MCF 10A (cell line): ENCODE results near the gene CDK19. TPM values are rescaled to one million over a fixed set of nuclear protein-coding genes. Genes with fewer than 3 reads are reported as not detected.

Source experiments
- BruUV-seq: library from RNA; stranded (reverse); fragments of 400-500 nt; replicated peaks from 2 replicates; lab custom pipeline; 2021; lab: Mats Ljungman, UMichigan
- CTCF ChIA-PET: fragments of 300-600 bp; sonication (Branson Sonifier 250); formaldehyde crosslinking; extraction: SDS; loops from one replicate; lab custom pipeline; 2021; ENCODE audit warnings: antibody characterized with exemption, inconsistent platforms; lab: Yijun Ruan, JAX
- POLR2A ChIA-PET: fragments of 300-600, 350-650 bp; sonication (Branson Sonifier 250); formaldehyde crosslinking; extraction: SDS; loops from one replicate; lab custom pipeline; 2020; ENCODE audit warnings: antibody characterized with exemption, inconsistent platforms; lab: Yijun Ruan, JAX
- DNase-seq: peaks from one replicate; pipeline ENCODE4 v3.0.0-alpha.2; 2018; ENCODE audit not compliant: unreplicated experiment
- H3K27ac Mint-ChIP-seq: one replicate; pipeline ENCODE4 v1.8.0; 2022; ENCODE audit warnings: mild to moderate bottlenecking, low read depth, mixed read lengths; ENCODE audit not compliant: unreplicated experiment
- H3K27me3 Mint-ChIP-seq: one replicate; pipeline ENCODE4 v1.8.0; 2022; ENCODE audit warnings: mixed read lengths; ENCODE audit not compliant: insufficient read depth, unreplicated experiment
- H3K36me3 Mint-ChIP-seq: one replicate; pipeline ENCODE4 v1.8.0; 2022; ENCODE audit warnings: mild to moderate bottlenecking, moderate library complexity, mixed read lengths; ENCODE audit not compliant: insufficient read depth, unreplicated experiment
- H3K4me1 Mint-ChIP-seq: one replicate; pipeline ENCODE4 v1.8.0; 2022; ENCODE audit warnings: mixed read lengths; ENCODE audit not compliant: insufficient read depth, unreplicated experiment
- H3K4me3 Mint-ChIP-seq: one replicate; pipeline ENCODE4 v1.8.0; 2022; ENCODE audit warnings: mild to moderate bottlenecking, moderate library complexity, mixed read lengths; ENCODE audit not compliant: unreplicated experiment
- H3K9me3 Mint-ChIP-seq: one replicate; pipeline ENCODE4 v1.8.0; 2022; ENCODE audit warnings: mixed read lengths; ENCODE audit not compliant: unreplicated experiment
- CTCF ChIP-seq: fragments of 200-600 bp; IDR thresholded peaks from one replicate; pipeline ENCODE4 v1.8.0; 2022; ENCODE audit warnings: antibody characterized with exemption, mild to moderate bottlenecking; ENCODE audit not compliant: unreplicated experiment
- intact Hi-C: fragments of 100-400 bp; cut with micrococcal nuclease; formaldehyde crosslinking; loops from 2 replicates; pipeline ENCODE4 v1.14.1; 2022
- total RNA-seq: library from RNA; stranded (reverse); gene quantifications from 2 replicates; pipeline ENCODE4 v1.2.3, GENCODE V29; 2022

The CDK19 gene
- total RNA-seq, 1 experiment from 2014 or later = 10.2 TPM

DNA sequence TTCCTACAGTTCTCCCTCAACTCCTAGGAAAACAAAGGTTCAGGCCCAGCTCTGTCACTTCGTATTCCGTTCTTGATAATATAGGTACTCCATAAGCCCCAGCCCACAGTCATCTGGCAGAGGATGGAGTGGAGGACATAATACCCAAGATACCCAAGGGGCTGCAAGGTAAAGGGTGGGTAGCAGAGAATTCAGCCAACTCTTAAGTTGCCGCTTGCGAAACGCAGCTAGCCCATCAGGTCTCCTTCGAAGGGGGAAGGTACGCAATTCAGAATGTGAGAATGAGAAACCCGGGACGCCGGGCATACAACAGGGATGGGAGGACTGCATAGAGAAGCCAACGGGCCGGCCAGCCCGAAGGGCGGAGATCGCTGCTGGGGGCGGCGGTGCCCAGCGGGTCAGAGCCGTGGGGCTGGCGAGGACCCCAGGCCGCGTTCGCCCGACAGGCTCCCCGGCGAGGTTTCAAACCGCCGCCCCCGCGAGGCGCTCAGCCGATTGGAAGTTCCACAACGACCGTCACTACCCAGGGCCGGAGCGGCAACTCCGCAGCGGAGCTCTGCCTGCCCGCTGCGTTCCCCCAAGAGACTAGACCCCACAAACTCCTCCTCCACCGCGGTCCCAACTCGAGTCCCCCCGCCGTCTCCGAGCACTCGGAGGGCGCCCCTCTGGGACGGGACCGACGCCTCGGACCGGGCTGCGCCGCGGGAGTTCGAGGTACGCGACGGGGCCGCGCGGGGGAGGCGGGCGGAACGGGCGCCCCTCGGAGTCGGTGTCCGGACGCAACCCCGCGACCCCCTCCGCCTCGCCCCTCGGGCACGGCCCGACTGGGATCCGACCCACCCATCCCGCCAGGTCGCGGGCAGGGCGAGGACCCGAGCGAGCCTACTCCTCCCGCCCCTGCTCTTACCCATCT, 911 bp downstream of the CDK19 start:
- TF ChIP-seq CTCF = no peak
- TSS peak; percentile 21 for BruUV-seq
- Mint-ChIP-seq H3K36me3 (no peaks in the 10 kb centered on the region), H3K9me3 (peaks cover 10% of the 10 kb centered on the region), H3K27me3 (no peaks in the 10 kb centered on the region), H3K27ac (peak overlapping the region; percentile 95), H3K4me3 (peak overlapping the region; percentile 98), H3K4me1 (peaks cover 16% of the 10 kb centered on the region)
- ChIA-PET CTCF (interaction anchor here (0.9 to 7.7 kb wide), 6 partner anchors 58 to 126 kb away, joined by 3 to 57 read pairs (median 4); partner anchors contain the start of gene AMD1), POLR2A (interaction anchor here (0.7 to 13.4 kb wide), 28 partner anchors 8 to 454 kb away, joined by 3 to 613 read pairs (median 6); partner anchors contain the start of genes AMD1, GTF3C6 and RPF2)
- intact Hi-C loops = loop anchor here (1.0 to 5.0 kb wide), 4 partner anchors 62 to 287 kb away; no protein-coding TSS in a partner anchor
- peak; percentile 40 for DNase-seq

DNA sequence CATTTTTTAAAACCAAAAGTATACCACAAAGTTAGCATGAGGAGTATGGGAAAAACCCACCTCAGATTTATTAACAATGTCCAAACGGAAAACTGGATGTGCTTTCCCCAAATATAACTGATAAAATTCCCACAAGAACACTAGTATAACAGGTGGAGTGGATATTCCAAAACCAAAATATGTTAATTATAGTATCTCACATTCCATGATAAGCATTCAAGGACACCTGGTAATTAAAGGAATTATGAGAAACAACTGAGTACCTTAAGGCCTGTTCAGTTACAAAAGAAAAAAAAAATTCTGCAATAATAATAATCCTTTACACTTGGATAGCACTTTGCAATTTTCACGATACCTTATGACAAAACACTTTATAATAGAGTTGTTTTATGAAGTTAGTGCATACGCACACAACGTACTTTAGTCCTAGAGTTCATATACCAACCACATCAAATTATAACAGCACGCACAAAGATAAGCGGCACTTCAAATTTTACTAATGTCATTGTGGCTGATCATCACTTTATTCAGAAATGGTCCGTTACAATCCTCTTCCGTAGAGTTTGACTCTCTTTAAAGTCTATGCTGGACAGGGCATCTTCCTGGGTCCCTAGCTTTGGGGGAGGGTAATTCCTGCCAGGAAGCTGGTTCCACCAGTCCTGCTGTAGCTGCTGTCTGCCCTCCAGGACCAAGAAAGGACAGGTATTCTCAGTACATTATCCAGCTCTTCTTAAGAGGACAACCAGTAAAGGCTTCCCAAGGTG, 1.7 kb downstream of the CDK19 start:
- Mint-ChIP-seq H3K27ac (peak overlapping the region; percentile 95), H3K9me3 (peaks cover 10% of the 10 kb centered on the region), H3K4me1 (peaks cover 16% of the 10 kb centered on the region), H3K4me3 (peak overlapping the region; percentile 98), H3K27me3 (no peaks in the 10 kb centered on the region), H3K36me3 (no peaks in the 10 kb centered on the region)
- intact Hi-C loops = loop anchor here (2.0 kb wide), 1 partner anchor 131 kb away; no protein-coding TSS in a partner anchor
- POLR2A ChIA-PET = interaction anchor here (0.8 to 13.4 kb wide), 8 partner anchors 9 to 357 kb away, joined by 3 to 613 read pairs (median 4); partner anchors contain the start of genes AMD1 and RPF2
- no peak for TF ChIP-seq CTCF
- no peak for DNase-seq
- no TSS peak for BruUV-seq
- CTCF ChIA-PET = interaction anchor here (0.9 to 7.7 kb wide), 4 partner anchors 60 to 131 kb away, joined by 3 to 57 read pairs (median 4); no protein-coding TSS in a partner anchor

GRCh38 chr6:110812719-110813118, 2.5 kb downstream of the CDK19 start:
- intact Hi-C loops = no loop called here

More at GRCh38 chr6:110812719-110813118, 2.5 kb downstream of the CDK19 start:
- no peak for TF ChIP-seq CTCF
- ChIA-PET CTCF (interaction anchor here (1.0 to 1.4 kb wide), 2 partner anchors 124 to 130 kb away, joined by 3 to 4 read pairs; no protein-coding TSS in a partner anchor), POLR2A (interaction anchor here (0.7 to 13.4 kb wide), 3 partner anchors 8 to 64 kb away, joined by 3 to 613 read pairs (median 3); partner anchors contain the start of gene AMD1)
- DNase-seq = no peak
- Mint-ChIP-seq H3K27ac (no peak overlapping the region), H3K9me3 (peaks cover 10% of the 10 kb centered on the region), H3K36me3 (no peaks in the 10 kb centered on the region), H3K27me3 (no peaks in the 10 kb centered on the region), H3K4me1 (peaks cover 10% of the 10 kb centered on the region), H3K4me3 (no peak overlapping the region)
- BruUV-seq = no TSS peak
